Esophagus squamous epithelium (tissue), 5 donors: ENCODE results near the gene ANKK1. TPM values are rescaled to one million over a fixed set of nuclear protein-coding genes. Genes with fewer than 3 reads are reported as not detected.

ENCODE experiments used
- DNase-seq: peaks from one replicate; lab custom pipeline; 2025; lab: John Stamatoyannopoulos, UW
- H3K27ac ChIP-seq, 4 donors: fragments of 200-600 bp; sonication (generic); one replicate each; pipeline ENCODE4 v1.5.1; 2016 to 2019; ENCODE audit warnings: mild to moderate bottlenecking in 1 of 4
- H3K27me3 ChIP-seq, 4 donors: fragments of 200-600 bp; sonication (generic); 1 replicate in 3 of 4; 2 replicates in 1 of 4; pipeline versions ENCODE4 v1.5.1 to v1.6.0; 2017 to 2021; ENCODE audit warnings: antibody characterized with exemption in 1 of 4
- H3K36me3 ChIP-seq, 3 donors: fragments of 200-600 bp; sonication (generic); one replicate each; pipeline ENCODE4 v1.5.1; 2016 to 2019
- H3K4me1 ChIP-seq, 3 donors: fragments of 200-600 bp; sonication (generic); one replicate each; pipeline ENCODE4 v1.5.1; 2017 to 2019
- H3K4me3 ChIP-seq, 4 donors: fragments of 200-600 bp; sonication (generic); 1 replicate in 3 of 4; 2 replicates in 1 of 4; pipeline ENCODE4 v1.5.1; 2016 to 2019; ENCODE audit warnings: mild to moderate bottlenecking in 2 of 4, moderate library complexity in 1 of 4
- H3K9me3 ChIP-seq, 3 donors: fragments of 200-600 bp; sonication (generic); one replicate each; pipeline ENCODE4 v1.5.1; 2016 to 2019
- CTCF ChIP-seq, 6 experiments: fragments of 450-650 bp in 4 of 6; fragments of 200-600 bp in 2 of 6; sonication (generic) in 2 of 6; IDR thresholded peaks; one replicate each; pipeline ENCODE4 v1.5.1; 2016 to 2019; ENCODE audit warnings: antibody characterized with exemption in 6 of 6, mild to moderate bottlenecking in 4 of 6, moderate library complexity in 4 of 6
- POLR2A ChIP-seq, 4 donors: fragments of 450-650 bp; IDR thresholded peaks; one replicate each; pipeline ENCODE4 v1.6.1; 2017; ENCODE audit warnings: antibody characterized with exemption in 4 of 4, mild to moderate bottlenecking in 4 of 4, moderate library complexity in 3 of 4
- WGBS, 2 donors: methylation state at CpG; one replicate each; pipeline ENCODE4 v1.1.5; 2018; 5-methylcytosine and 5-hydroxymethylcytosine counted together
- intact Hi-C: fragments of 100-400 bp; cut with DNase I; formaldehyde crosslinking; loops from one replicate; pipeline ENCODE4 v1.15.0; 2022
- total RNA-seq, 4 donors: library from RNA; depleted of rRNA; stranded (reverse); fragments of >200 nt; gene quantifications; one replicate each; pipeline ENCODE4 v1.1.0, GENCODE V29; 2016
- donor health status: DM: yes; HTN: yes; CAD: no.

ANKK1 gene
- total RNA-seq, 4 donors from 2014 or later, result 0.21 to 2.7 (median 1.0) TPM

- Histone ChIP-seq H3K4me3 (no peak overlapping the region), H3K27ac (no peak overlapping the region), H3K27me3 (peaks cover 0 to 23% (median 0%) of the 10 kb centered on the region in 4 donors), H3K36me3 (no peaks in the 10 kb centered on the region), H3K4me1 (no peaks in the 10 kb centered on the region), H3K9me3 (no peaks in the 10 kb centered on the region)
- intact Hi-C loops, result no loop called here
- no peak for DNase-seq
- WGBS, 2 donors, result 84 to 90% methylated on average over 14 to 18 of the region's 21 CpGs
- TF ChIP-seq CTCF (IDR thresholded peaks at IDR 0.05) (no peak), POLR2A (IDR thresholded peaks at IDR 0.05) (no peak)
Observed at GRCh38 chr11:113410414-113411135, 23.0 kb downstream of the ANKK1 start.

GRCh38 chr11:113411536-113411935 lies 24.0 kb downstream of the ANKK1 start:
- Histone ChIP-seq H3K4me3 (no peak overlapping the region), H3K4me1 (no peaks in the 10 kb centered on the region), H3K27me3 (peaks cover 0 to 30% (median 0%) of the 10 kb centered on the region in 4 donors), H3K9me3 (no peaks in the 10 kb centered on the region), H3K27ac (no peak overlapping the region), H3K36me3 (no peaks in the 10 kb centered on the region)
- no peak for DNase-seq
- 84 to 100% methylated on average over 1 to 3 of the region's 3 CpGs for WGBS, 2 donors
- TF ChIP-seq CTCF (IDR thresholded peaks at IDR 0.05) (no peak), POLR2A (IDR thresholded peaks at IDR 0.05) (no peak)
- intact Hi-C loops, result no loop called here

- no CpG with 5 or more reads among the region's 9 CpGs for WGBS, 2 donors
- Histone ChIP-seq H3K27ac (no peak overlapping the region), H3K9me3 (no peaks in the 10 kb centered on the region), H3K27me3 (peaks cover 0 to 34% (median 0%) of the 10 kb centered on the region in 4 donors), H3K4me3 (no peak overlapping the region), H3K36me3 (no peaks in the 10 kb centered on the region), H3K4me1 (no peaks in the 10 kb centered on the region)
- intact Hi-C loops, result no loop called here
- no peak for DNase-seq
- no peak for TF ChIP-seq POLR2A (IDR thresholded peaks at IDR 0.05)
- no peak for TF ChIP-seq CTCF (IDR thresholded peaks at IDR 0.05)
Observed at GRCh38 chr11:113412675-113413074, 25.1 kb downstream of the ANKK1 start.

- no peak overlapping the region for H3K4me3 ChIP-seq
- no peak for TF ChIP-seq POLR2A (IDR thresholded peaks at IDR 0.05)
- TF ChIP-seq CTCF (IDR thresholded peaks at IDR 0.05), result no peak
- intact Hi-C loops, result no loop called here
- H3K36me3 ChIP-seq, result no peaks in the 10 kb centered on the region
- H3K9me3 ChIP-seq, result no peaks in the 10 kb centered on the region
- no peaks in the 10 kb centered on the region for H3K4me1 ChIP-seq
- 89 to 94% methylated on average over 10 to 12 of the region's 16 CpGs for WGBS, 2 donors
- DNase-seq, result no peak
- H3K27ac ChIP-seq, result no peak overlapping the region
- H3K27me3 ChIP-seq, result peaks cover 0 to 53% (median 0%) of the 10 kb centered on the region in 4 donors
Observed at GRCh38 chr11:113415343-113415742, 27.8 kb downstream of the ANKK1 start.

GRCh38 chr11:113417428-113417827 lies 29.8 kb downstream of the ANKK1 start:
- no peaks in the 10 kb centered on the region for H3K36me3 ChIP-seq
- no peak overlapping the region for H3K4me3 ChIP-seq
- TF ChIP-seq POLR2A (IDR thresholded peaks at IDR 0.05) (no peak), CTCF (IDR thresholded peaks at IDR 0.05) (no peak)
- H3K9me3 ChIP-seq, result no peaks in the 10 kb centered on the region
- intact Hi-C loops, result no loop called here
- 65 to 75% methylated on average over 2 of the region's 2 CpGs for WGBS, 2 donors
- peaks cover 0 to 59% (median 0%) of the 10 kb centered on the region in 4 donors for H3K27me3 ChIP-seq
- no peak for DNase-seq
- H3K27ac ChIP-seq, result no peak overlapping the region
- H3K4me1 ChIP-seq, result no peaks in the 10 kb centered on the region
